ENCODE data around the gene RILPL2. TPM values are rescaled to one million over a fixed set of nuclear protein-coding genes. Genes with fewer than 3 reads are reported as not detected.

Gene RILPL2
- total and polyA plus RNA-seq, 2 of the 13 experiments (the other 11 are each of a cell fraction or from before 2014, with no cell fraction given): 2.7 to 8.1 TPM

DNA sequence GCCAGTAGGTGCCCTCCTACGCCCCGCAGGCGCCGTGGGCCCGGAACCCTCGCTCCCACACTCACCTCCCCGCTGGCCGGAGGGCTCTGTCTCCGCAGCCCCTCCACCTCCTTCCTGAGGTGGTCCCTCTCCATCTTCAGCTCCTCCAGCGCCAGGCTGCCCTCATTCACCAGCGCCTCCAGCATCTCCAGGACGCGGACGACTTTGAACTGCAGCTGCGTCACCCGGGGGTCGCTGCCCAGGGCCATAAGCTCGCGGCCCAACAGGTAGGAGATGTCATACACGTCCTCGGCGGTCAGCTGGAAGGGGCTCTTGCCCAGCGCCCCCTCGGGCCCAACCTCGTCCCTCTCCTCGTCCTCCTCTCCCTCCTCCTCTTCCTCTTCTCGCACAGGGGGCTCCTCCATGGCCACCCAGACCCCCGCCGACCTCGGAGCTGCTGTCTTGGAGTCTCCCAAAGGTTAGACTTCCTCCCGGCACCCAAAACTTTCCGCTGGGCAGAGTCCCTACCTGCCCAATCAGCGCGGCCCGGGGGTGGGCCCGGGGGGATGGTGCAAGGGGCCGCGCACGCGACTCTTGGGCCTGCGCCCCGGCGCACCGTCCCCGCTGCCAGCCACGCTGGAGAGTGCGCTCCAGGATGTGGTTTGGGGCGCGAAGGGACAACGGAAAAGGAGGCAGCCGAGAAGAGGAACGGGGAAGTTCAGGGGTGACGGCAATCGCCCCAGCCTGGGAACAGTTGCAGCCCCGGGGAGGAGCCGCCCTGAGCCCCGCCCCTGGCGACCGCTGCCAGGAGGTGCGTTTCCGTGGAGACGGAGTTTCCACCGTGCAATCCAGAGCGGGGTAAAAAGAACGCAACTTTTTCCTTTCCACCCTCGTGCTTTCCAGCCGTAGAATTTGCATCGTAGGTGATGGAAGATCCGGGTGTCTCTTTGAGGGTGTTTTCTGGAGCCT, at the start of gene RILPL2 (continued):
- TF ChIP-seq, protein P1, sequence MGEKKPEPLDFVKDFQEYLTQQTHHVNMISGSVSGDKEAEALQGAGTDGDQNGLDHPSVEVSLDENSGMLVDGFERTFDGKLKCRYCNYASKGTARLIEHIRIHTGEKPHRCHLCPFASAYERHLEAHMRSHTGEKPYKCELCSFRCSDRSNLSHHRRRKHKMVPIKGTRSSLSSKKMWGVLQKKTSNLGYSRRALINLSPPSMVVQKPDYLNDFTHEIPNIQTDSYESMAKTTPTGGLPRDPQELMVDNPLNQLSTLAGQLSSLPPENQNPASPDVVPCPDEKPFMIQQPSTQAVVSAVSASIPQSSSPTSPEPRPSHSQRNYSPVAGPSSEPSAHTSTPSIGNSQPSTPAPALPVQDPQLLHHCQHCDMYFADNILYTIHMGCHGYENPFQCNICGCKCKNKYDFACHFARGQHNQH (CRISPR knock-in tag; IDR thresholded peaks at IDR 0.05): no peak
- TF ChIP-seq ATF7 (IDR thresholded peaks at IDR 0.05): no peak
- 0 out of 2 replicates have a peak, but pooled peaks have one; percentile 64 for TF ChIP-seq ATF7 (CRISPR knock-in tag; IDR thresholded peaks at IDR 0.05)
- TF ChIP-seq CEBPB (IDR thresholded peaks at IDR 0.05; ENCODE audit: borderline replicate concordance, low read depth, low read length): peak; percentile 7; the same call in 1 of the 2 replicates
- TF ChIP-seq SETDB1 (CRISPR knock-in tag; IDR thresholded peaks at IDR 0.05; ENCODE audit: borderline replicate concordance): no peak
- no peak for TF ChIP-seq GABPA (IDR thresholded peaks at IDR 0.05; ENCODE audit: low read depth, low read length)
- TF ChIP-seq GABPA (CRISPR knock-in tag; IDR thresholded peaks at IDR 0.05; ENCODE audit: low read depth): no peak
- peak; percentile 70; the same call in 1 of the 2 replicates for TF ChIP-seq IRF9 (CRISPR knock-in tag; IDR thresholded peaks at IDR 0.05; ENCODE audit: borderline replicate concordance)
- TF ChIP-seq EEA1 (CRISPR knock-in tag; IDR thresholded peaks at IDR 0.05; ENCODE audit: borderline replicate concordance): no peak; the same call in 1 of the 2 replicates
- peak; percentile 91; the same call in 1 of the 2 replicates for TF ChIP-seq MTA1 (CRISPR knock-in tag; IDR thresholded peaks at IDR 0.05; ENCODE audit: borderline replicate concordance)
- TF ChIP-seq GABPB1 (CRISPR knock-in tag; IDR thresholded peaks at IDR 0.05): peak; percentile 66; the same call in 1 of the 2 replicates
- TF ChIP-seq AGO2 (optimal IDR thresholded peaks at IDR 0.05; ENCODE audit: low read depth, low read length): peak; percentile 44
- 0 out of 2 replicates have a peak, but pooled peaks have one; percentile 68 for TF ChIP-seq ZNF572 (CRISPR knock-in tag; IDR thresholded peaks at IDR 0.05)
- no peak for TF ChIP-seq BATF2 (CRISPR knock-in tag; IDR thresholded peaks at IDR 0.05)

Data from HepG2 (cell line).